MM.1S (cell line): ENCODE measurements around the gene CLEC19A.

Source experiments
- DNase-seq: peaks from one replicate; pipeline ENCODE4 v3.0.0-alpha.2; 2015
- H2AFZ ChIP-seq: fragments of 300-600 bp; sonication (generic); 2 replicates; pipeline ENCODE4 v1.6.0; 2016; ENCODE audit warnings: antibody characterized with exemption, low read length
- H3F3A ChIP-seq: fragments of 300-600 bp; sonication (generic); 2 replicates; pipeline ENCODE4 v1.6.1; 2016; ENCODE audit warnings: mild to moderate bottlenecking, antibody characterized with exemption, low read length, moderate library complexity, mixed read lengths; ENCODE audit not compliant: insufficient read depth
- H3K27ac ChIP-seq: fragments of 300-600 bp; sonication (generic); 2 replicates; pipeline ENCODE4 v1.5.1; 2016; ENCODE audit warnings: mild to moderate bottlenecking, low read length
- H3K27me3 ChIP-seq: fragments of 300-600 bp; sonication (generic); replicated peaks from 2 replicates; pipeline ENCODE4 v1.6.0; 2016; ENCODE audit warnings: low read length; ENCODE audit not compliant: insufficient read depth
- H3K36me3 ChIP-seq: fragments of 300-600 bp; sonication (generic); replicated peaks from 2 replicates; pipeline ENCODE4 v1.6.1; 2016; ENCODE audit warnings: mild to moderate bottlenecking, low read length, mixed read lengths; ENCODE audit not compliant: insufficient read depth
- H3K4me1 ChIP-seq: fragments of 300-600 bp; sonication (generic); 2 replicates; pipeline ENCODE4 v1.6.1; 2016; ENCODE audit warnings: low read length, mixed read lengths
- H3K4me2 ChIP-seq: fragments of 300-600 bp; sonication (generic); 2 replicates; pipeline ENCODE4 v1.6.0; 2016; ENCODE audit warnings: low read depth, low read length
- H3K4me3 ChIP-seq: fragments of 300-600 bp; sonication (generic); 2 replicates; pipeline ENCODE4 v1.5.1; 2016; ENCODE audit warnings: low read length, mixed read lengths
- H3K79me2 ChIP-seq: fragments of 300-600 bp; sonication (generic); 2 replicates; pipeline ENCODE4 v1.6.1; 2016; ENCODE audit warnings: mixed run types, low read length, mixed read lengths
- H3K9ac ChIP-seq: fragments of 300-600 bp; sonication (generic); 2 replicates; pipeline ENCODE4 v1.6.1; 2016; ENCODE audit warnings: low read length, mixed read lengths
- H3K9me2 ChIP-seq: fragments of 300-600 bp; sonication (generic); replicated peaks from 2 replicates; pipeline ENCODE4 v1.6.1; 2016; ENCODE audit warnings: mild to moderate bottlenecking, low read length, mixed read lengths; ENCODE audit not compliant: insufficient read depth
- H3K9me3 ChIP-seq: fragments of 300-600 bp; sonication (generic); replicated peaks from 2 replicates; pipeline ENCODE4 v1.6.1; 2016; ENCODE audit warnings: mild to moderate bottlenecking, low read length, mixed read lengths; ENCODE audit not compliant: insufficient read depth
- H4K20me1 ChIP-seq: fragments of 300-600 bp; sonication (generic); 2 replicates; pipeline ENCODE4 v1.6.1; 2016; ENCODE audit warnings: mild to moderate bottlenecking, low read length, moderate library complexity, mixed read lengths; ENCODE audit not compliant: insufficient read depth
- EZH2 ChIP-seq: fragments of 300-600 bp; sonication (generic); optimal IDR thresholded peaks from 2 replicates; pipeline ENCODE3; 2017; ENCODE audit warnings: low read depth, mild to moderate bottlenecking, antibody characterized with exemption, low read length, mixed read lengths
- EZH2phosphoT487 ChIP-seq: fragments of 300-600 bp; sonication (generic); IDR thresholded peaks from 2 replicates; pipeline ENCODE4 v1.6.1; 2018; ENCODE audit warnings: antibody characterized with exemption, low read length
- TF ChIP-seq, protein P1 (sequence below): fragments of 300-600 bp; sonication (generic); IDR thresholded peaks from 2 replicates; pipeline ENCODE4 v1.5.1; 2016; ENCODE audit warnings: antibody characterized with exemption, low read length, mixed read lengths

Gene CLEC19A

DNA sequence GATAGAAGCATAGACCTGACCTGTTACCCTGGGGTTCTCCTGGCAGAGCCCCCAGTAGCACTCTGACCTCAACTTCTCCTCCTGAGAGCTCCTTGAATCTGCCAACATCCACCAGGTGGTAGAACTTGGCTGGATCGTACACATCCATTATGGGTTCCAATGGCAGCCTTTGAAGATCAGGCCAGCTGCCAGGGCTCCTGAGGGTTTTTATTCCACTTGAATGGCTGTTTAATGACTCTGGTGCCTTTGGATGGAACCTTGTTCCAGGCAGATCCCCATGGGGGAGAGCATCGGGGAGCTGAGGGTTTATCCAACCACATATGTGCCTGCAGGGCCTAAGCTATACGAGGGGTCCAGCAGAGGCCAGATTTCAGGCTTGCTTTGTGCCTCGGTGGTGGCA lies 47.1 kb upstream of the CLEC19A start:
- Histone ChIP-seq H3K4me3 (no peak overlapping the region), H3K9me2 (no peaks in the 10 kb centered on the region), H3K36me3 (no peaks in the 10 kb centered on the region), H3K4me2 (no peak overlapping the region), H4K20me1 (no peaks in the 10 kb centered on the region), H3K79me2 (no peaks in the 10 kb centered on the region), H3K9me3 (no peaks in the 10 kb centered on the region), H2AFZ (no peak overlapping the region), H3K9ac (no peak overlapping the region), H3K4me1 (no peaks in the 10 kb centered on the region), H3K27ac (no peak overlapping the region), H3F3A (no peaks in the 10 kb centered on the region), H3K27me3 (no peaks in the 10 kb centered on the region)
- DNase-seq: no peak
- TF ChIP-seq, protein P1, sequence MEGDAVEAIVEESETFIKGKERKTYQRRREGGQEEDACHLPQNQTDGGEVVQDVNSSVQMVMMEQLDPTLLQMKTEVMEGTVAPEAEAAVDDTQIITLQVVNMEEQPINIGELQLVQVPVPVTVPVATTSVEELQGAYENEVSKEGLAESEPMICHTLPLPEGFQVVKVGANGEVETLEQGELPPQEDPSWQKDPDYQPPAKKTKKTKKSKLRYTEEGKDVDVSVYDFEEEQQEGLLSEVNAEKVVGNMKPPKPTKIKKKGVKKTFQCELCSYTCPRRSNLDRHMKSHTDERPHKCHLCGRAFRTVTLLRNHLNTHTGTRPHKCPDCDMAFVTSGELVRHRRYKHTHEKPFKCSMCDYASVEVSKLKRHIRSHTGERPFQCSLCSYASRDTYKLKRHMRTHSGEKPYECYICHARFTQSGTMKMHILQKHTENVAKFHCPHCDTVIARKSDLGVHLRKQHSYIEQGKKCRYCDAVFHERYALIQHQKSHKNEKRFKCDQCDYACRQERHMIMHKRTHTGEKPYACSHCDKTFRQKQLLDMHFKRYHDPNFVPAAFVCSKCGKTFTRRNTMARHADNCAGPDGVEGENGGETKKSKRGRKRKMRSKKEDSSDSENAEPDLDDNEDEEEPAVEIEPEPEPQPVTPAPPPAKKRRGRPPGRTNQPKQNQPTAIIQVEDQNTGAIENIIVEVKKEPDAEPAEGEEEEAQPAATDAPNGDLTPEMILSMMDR: no peak
- TF ChIP-seq EZH2phosphoT487 (no peak), EZH2 (no peak)

DNA sequence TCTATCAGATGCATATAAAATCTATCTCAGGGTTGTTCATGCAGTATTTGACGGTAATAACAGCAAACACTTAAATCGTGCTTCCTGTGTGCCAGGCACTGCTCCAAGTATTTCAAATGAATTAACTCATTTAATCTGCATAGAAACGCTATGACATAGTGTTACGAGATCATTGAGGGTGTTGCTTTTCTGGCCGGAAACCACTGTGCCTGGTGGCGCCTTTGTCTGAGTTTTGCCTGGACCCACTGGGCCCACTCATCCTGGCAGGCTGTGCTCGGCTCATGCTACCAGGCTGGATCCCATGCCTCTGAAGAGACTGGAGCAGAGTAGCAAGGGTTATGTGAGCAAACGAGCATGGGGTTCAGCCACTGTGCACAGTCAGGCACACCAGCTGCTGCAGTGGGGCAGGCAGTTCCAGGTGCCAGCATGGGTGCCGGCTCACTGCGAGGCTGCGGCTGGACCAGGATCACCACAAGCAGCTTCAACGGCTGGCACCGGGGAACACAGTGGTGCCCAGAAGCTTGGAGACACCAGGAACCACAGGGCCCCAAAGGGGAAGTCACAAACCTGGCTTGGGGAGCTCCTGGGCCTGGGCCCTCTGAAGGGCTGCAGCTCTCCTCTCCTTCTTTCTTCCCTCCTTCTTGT lies 45.9 kb upstream of the CLEC19A start:
- no peak overlapping the region for H3K4me3 ChIP-seq
- no peak for DNase-seq
- H3K36me3 ChIP-seq: no peaks in the 10 kb centered on the region
- no peak overlapping the region for H3K9ac ChIP-seq
- no peak overlapping the region for H3K4me2 ChIP-seq
- H3K79me2 ChIP-seq: no peaks in the 10 kb centered on the region
- TF ChIP-seq EZH2phosphoT487: no peak
- TF ChIP-seq, protein P1: no peak
- TF ChIP-seq EZH2: no peak
- H3K27me3 ChIP-seq: no peaks in the 10 kb centered on the region
- no peaks in the 10 kb centered on the region for H3K9me2 ChIP-seq
- H3K27ac ChIP-seq: no peak overlapping the region
- no peaks in the 10 kb centered on the region for H3K4me1 ChIP-seq
- no peaks in the 10 kb centered on the region for H3K9me3 ChIP-seq
- H3F3A ChIP-seq: no peaks in the 10 kb centered on the region
- no peaks in the 10 kb centered on the region for H4K20me1 ChIP-seq
- H2AFZ ChIP-seq: no peak overlapping the region

DNA sequence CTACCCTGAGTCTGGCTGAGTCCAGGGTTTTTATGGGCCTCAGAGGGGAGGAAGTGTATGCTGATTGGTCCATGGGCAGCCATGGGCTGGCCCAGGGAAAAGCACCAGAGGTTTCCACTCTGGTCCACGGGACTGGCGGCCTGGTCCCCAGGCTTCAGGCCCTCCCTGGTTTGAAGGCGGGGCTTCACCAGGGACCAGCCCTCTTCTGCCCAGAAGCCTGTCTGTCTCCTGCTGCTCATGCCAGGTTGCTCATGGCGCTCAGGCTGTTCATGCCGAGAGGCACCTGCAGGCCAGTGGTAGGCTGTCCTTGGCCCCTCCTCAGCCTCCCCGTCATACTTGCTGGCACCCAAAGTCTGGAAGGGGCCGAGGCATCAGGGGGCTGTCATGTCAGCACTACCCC lies 45.0 kb upstream of the CLEC19A start:
- Histone ChIP-seq H3K4me3 (no peak overlapping the region), H3K9me3 (no peaks in the 10 kb centered on the region), H4K20me1 (no peaks in the 10 kb centered on the region), H3K9ac (no peak overlapping the region), H3K79me2 (no peaks in the 10 kb centered on the region), H3K9me2 (no peaks in the 10 kb centered on the region), H2AFZ (no peak overlapping the region), H3K27ac (no peak overlapping the region), H3K4me2 (no peak overlapping the region), H3K4me1 (no peaks in the 10 kb centered on the region), H3K27me3 (no peaks in the 10 kb centered on the region), H3K36me3 (no peaks in the 10 kb centered on the region), H3F3A (no peaks in the 10 kb centered on the region)
- TF ChIP-seq EZH2phosphoT487 (no peak), EZH2 (no peak)
- TF ChIP-seq, protein P1: no peak
- DNase-seq: no peak
